Activated CD8-positive, alpha-beta memory T cell treated with anti-CD3 and anti-CD28 coated beads, Interleukin-2, amount 50 U/mL, for 1 hour (primary cell): ENCODE data around the gene SFTPA2.
"Not testable (repeated sequence)": the region's sequence is repeated elsewhere in the genome, so short reads cannot be mapped to it uniquely, and the experiment has no call there.

Source experiments
- DNase-seq: peaks from one replicate; pipeline ENCODE4 v3.0.0-alpha.2; 2020; ENCODE audit errors: extremely low read depth

The SFTPA2 gene

GRCh38 chr10:79560160-79560709, at the start of gene SFTPA2:
TSS of gene SFTPA2 (minus strand) at chr10:79560407. CDS start at chr10:79559483, 924 bp downstream.
- no peak for DNase-seq

- no peak for DNase-seq
Observed at GRCh38 chr10:79608505-79609375, 48.5 kb upstream of the SFTPA2 start.

DNA sequence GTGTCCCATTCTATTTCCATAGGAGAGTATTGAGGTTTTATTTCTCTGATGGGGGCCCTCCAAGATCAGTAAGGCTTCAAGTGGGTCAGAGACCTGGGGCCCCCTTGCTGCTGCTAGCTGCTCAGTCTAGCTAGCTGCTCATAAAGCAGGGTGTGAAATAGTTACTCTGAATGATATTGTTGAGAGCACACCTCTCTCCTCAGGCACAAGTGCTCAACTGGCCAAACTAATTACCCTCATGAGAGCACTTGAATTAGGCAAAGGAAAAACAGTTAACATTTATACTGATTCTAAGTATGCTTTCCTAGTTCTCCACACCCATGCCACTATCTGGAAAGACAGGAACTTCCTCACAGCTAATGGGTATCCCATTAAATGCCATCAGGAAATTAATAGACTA, 45.1 kb upstream of the SFTPA2 start:
- DNase-seq = no peak

DNA sequence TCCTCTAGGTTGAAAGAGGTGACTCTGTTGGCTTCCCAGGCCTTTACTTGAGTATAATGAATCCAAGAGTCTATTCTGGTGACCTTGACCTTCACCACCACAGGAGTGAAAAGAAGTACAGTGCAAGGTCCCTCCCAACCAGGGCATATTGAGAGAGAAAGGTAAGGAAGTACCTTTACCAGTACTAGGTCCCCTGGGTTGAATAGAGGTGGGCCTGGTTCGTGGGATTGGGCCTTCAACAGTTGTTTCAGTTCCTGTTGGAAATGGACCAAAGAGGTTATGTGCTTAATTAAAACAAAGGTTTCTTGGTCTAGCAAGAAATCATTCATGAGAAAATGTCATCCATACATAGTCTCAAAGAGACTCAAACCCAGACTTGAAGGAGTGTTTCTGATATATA, 44.1 kb upstream of the SFTPA2 start:
- DNase-seq = no peak

DNA sequence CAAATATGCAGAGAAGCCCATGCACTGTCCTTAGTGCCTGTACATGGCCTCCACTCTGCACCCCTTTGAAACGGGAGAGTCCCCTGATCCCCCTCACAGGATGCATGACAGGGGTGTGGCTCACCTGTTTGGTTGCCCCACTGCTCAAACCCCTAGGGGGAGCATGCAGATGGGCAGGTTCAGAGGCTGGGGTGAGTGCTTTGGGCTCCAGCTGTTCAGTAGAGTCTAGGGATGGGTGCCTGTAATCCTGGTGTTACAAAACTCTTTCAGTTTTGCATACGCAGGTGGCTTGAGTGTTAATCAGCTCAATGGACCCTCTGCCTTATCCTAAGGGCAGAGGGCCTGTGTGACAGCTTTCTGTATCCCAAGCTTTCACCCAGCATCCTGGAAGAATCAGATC, 42.7 kb upstream of the SFTPA2 start:
- DNase-seq = no peak

- DNase-seq = no peak
Observed at GRCh38 chr10:79601939-79602338, 41.7 kb upstream of the SFTPA2 start.

DNA sequence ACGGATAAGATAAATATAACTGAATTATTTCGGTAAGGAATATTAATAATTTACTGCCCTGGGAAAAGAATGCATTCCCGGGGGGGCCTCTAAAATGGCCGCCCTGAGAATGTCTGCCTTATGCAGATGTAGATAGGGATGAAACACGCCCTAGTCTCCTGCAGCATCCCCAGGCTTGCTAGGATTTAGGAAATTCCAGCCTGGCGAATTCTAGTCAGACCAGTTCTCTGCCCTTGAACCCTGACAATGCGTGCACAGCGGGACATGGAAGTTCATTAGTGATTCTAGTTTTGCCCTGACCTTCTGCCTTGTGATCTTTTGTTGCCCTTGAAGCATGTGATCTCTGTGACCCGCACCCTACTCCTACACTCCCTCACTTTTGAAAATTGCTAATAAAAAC, 39.4 kb upstream of the SFTPA2 start:
- DNase-seq = not testable (repeated sequence)

GRCh38 chr10:79595510-79595909, 35.3 kb upstream of the SFTPA2 start:
- no peak for DNase-seq

GRCh38 chr10:79594565-79594964, 34.4 kb upstream of the SFTPA2 start:
- not testable (repeated sequence) for DNase-seq

- DNase-seq = no peak
Observed at GRCh38 chr10:79593377-79593776, 33.2 kb upstream of the SFTPA2 start.

GRCh38 chr10:79588800-79589199, 28.6 kb upstream of the SFTPA2 start:
- no peak for DNase-seq

DNA sequence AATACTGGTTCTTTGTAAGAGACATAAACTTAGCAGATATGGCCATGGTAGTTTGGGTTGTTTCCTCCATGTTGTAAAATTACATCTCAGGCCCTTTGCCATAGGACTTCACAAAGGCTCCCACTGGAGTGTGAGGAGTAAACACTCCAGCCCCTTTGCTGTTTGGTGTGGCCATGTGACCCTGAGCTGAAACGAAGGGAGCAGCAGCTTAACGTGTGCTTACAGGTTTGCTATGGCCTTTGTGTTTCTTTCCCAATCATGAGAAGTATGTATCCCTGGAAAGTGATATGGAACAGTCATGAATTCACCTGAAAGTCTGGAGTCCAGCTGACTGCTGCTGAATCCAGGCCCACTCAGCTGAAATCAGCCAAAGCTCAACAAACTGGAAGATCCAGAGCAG, 26.7 kb upstream of the SFTPA2 start:
- no peak for DNase-seq

DNA sequence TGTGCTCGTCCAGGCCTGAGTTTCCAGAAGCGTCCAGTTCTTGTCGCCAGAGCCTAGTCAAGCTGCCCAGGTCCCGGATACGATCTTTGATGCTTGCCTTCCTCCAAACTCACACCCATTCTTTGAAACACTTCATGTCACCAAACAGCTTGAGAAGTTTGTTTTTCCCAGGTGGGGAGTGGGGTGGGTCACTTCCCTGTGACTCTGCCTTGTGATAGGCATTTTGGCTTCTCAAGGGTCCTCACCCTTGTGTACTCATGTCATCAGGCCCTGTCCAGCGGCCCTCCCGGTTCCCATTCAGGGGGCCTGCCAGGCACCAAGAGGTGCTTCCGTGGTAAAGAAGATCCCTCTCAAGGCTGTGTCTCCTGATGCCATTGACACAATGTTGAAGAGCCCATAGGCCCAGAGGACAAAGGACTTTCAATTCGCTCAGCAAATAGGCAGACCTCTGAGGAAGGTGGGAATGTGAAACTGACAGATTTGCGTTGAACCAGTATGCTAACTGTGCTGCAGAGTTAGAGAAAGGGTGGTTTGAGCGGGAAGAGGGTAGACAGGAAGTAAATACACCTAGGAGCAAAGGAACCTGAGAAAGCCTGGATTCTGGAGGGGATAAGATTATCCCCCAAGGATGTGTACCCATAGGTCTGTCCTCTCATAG, 25.8 kb upstream of the SFTPA2 start:
- no peak for DNase-seq

- DNase-seq = no peak
Observed at GRCh38 chr10:79583488-79584024, 23.3 kb upstream of the SFTPA2 start.

DNA sequence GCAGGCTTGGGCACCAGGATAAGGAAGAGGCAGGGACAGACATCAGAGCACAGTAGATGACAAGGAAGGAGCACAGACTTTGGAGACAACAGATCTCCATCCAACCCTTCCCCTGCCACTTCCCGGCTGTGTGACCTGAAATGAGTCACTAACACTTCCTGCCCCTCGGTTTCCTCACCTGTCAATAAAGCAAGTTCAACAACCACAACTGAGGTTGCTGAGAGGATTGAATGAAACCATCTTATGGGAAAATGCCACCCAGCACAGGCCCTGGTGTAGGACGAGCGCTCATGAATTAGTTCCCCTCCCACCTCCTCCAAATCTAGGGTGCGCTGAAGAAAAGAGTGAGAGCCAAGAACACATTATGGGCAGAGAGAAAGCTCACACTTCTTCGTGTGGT, 22.7 kb upstream of the SFTPA2 start:
- not testable (repeated sequence) for DNase-seq

GRCh38 chr10:79582096-79582495, 21.9 kb upstream of the SFTPA2 start:
- DNase-seq = no peak

GRCh38 chr10:79581044-79581443, 20.8 kb upstream of the SFTPA2 start:
- DNase-seq = no peak

DNA sequence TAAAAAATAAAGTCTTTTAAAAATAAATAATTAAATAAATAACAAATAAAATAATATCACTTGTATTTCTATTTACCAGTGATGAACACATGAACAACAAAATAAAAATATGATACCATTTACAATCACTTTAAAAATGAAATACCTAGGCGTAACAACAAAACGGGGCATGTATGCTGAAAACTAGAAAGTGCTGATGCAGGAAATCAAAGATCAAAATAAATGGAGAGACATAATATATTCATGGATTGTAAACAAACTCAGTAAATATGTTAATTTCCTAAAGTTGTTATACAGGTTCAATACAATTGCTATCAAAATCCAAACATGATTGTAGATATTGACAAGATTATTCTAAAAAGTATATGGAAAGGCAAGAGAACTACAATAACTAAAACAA, 19.2 kb upstream of the SFTPA2 start:
- no peak for DNase-seq

DNA sequence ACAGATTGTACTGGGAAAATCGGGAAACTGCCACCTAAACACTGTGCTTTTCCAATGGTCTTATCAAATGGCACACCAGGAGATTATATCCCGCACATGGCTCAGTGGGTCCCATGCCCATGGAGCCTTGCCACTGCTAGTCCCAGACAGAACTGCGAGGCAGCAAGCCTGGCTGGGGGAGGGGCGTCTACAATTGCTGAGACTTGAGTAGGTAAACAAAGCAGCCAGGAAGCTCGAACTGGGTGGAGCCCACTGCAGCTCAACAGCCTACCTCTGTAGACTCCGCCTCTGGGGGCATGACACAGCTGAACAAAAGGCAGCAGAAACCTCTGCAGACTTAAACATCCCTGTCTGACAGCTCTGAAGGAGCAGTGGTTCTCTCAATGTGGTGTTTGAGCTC, 10.4 kb upstream of the SFTPA2 start:
- not testable (repeated sequence) for DNase-seq

DNA sequence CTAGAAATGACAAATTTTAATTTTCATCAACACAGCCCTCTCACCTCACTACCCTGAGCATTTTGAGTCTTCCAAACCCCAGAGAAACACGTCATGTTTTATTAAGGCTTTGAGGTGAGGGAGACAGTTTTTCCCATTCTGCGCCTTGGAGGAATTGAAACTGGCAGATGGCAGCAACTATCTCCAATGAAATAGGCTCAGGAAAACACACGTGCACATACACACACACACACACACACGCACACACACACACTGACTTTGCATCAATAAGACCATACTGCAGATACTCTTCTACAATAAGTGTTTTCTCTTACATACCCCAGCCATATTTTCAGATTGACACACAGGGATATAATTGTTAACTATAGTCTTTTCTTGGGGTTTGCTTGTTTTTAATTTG, 3.2 kb upstream of the SFTPA2 start:
- no peak for DNase-seq

- DNase-seq = no peak
Observed at GRCh38 chr10:79562135-79562756, 2.0 kb upstream of the SFTPA2 start.

GRCh38 chr10:79561257-79561656, 1.1 kb upstream of the SFTPA2 start:
- no peak for DNase-seq
